ENCODE results near the gene ADPRS.

GRCh38 chr1:36112823-36113222 lies 24.1 kb downstream of the ADPRS start:
- TF ChIP-seq POLR2A (IDR thresholded peaks at IDR 0.05): no peak
- TF ChIP-seq POLR2AphosphoS5 (IDR thresholded peaks at IDR 0.05): no peak
